HG02938 (cell line): Measurements from ENCODE around the gene ANO6.

ENCODE experiments used
- ATAC-seq: cut with Tn5 transposase; IDR thresholded peaks from one replicate; pipeline ENCODE4 v1.9.1; 2021; ENCODE audit warnings: mild to moderate bottlenecking, moderate library complexity; ENCODE audit not compliant: unreplicated experiment

Gene ANO6

DNA sequence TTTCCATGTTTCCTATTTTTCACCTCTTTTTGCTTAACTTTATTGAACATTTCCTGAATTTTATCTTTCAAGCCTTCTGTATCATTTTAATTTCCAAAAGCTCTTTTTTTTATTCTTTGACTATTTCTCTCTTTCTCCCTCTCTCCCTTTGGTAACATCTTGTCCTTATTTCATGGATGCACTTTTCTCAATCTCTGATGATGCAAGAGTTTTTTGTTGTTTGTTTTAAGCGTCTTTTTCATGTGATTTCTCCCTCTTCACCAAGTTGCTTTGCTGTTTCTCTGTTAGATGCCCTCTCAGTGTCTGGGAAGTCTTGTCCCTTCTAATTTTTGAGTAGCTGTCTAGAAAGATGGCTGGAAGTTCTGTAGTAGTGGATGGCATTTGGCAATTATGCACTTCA lies 62.6 kb downstream of the ANO6 start:
- no peak for ATAC-seq

DNA sequence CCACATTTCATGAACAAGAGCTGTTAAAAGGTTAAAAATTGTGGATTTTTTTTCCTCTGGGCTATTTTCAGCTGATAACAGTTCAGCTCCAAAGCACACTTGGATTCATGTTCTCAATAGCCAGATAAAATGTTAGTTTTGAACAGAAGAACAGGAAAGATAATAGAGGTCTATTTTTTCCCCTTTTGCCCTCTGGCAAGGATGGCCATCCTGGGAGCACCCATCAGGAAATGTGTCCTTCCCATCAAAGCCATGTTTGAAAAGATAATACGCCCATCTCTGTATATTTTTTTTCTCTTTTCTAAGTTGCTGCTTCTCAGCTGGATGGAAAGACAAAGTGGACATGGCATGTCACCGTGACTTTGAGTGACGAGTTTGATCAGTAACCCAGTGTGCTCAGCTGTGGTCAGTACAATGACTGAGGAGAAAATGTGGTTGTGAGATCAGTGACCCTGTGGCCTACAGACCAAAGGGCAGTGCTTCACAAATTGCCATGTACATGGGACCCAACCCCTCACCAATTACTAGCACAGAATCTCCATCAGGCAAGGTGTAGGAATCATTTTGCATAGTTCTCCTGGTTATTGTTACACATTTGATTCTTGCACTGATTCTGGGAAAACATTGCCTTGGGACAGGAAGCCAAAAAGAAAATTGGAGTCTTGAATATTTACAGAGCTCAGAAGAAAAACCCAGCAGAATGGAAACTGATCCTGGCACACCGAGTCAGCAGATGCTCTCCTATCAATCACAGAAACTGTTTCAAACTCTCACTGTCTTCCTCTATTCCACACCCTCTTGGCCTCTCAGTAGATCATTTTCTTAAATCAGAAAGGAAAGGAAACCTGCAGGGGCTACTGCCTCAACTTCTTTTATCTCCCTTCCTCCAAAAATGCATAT lies 64.3 kb downstream of the ANO6 start:
- no peak for ATAC-seq

DNA sequence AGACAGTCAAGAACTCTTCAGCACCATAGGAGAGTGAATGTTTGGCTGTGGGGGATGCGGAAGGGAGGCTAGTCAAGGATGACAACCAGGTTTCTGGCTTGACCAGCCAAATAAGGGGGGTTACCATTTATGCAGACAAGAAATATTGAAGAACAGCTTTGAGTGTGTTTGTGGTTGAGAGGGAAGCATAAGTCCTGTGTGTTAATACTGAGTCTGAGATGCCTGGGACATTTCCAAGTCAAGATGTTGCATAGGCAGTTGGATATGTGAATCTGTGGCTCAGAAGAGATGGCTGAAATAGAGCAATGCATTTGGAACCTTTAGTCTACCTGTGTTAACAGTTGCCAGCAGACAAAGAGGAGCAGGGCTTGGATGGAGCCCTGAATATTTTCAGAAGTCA lies 66.1 kb downstream of the ANO6 start:
- no peak for ATAC-seq

DNA sequence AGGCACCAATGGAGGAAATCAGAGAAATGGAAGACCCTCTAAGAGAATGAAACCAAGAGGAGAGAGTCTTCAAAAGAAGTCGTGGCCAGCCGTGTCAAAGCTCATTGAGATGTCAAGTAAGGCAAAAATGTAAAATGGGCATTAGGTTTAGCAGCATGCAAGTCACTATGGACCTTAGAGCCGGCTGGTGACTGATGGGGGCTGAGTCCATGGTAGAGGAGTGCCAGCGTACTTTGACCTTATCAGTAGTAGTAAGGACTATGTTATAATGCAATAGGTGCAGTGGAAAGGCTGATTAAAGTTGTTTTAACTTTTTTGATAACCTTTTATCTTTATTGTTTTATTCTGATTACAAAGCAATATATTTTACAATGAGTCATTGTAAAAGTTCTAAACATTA lies 66.5 kb downstream of the ANO6 start:
- ATAC-seq = no peak

DNA sequence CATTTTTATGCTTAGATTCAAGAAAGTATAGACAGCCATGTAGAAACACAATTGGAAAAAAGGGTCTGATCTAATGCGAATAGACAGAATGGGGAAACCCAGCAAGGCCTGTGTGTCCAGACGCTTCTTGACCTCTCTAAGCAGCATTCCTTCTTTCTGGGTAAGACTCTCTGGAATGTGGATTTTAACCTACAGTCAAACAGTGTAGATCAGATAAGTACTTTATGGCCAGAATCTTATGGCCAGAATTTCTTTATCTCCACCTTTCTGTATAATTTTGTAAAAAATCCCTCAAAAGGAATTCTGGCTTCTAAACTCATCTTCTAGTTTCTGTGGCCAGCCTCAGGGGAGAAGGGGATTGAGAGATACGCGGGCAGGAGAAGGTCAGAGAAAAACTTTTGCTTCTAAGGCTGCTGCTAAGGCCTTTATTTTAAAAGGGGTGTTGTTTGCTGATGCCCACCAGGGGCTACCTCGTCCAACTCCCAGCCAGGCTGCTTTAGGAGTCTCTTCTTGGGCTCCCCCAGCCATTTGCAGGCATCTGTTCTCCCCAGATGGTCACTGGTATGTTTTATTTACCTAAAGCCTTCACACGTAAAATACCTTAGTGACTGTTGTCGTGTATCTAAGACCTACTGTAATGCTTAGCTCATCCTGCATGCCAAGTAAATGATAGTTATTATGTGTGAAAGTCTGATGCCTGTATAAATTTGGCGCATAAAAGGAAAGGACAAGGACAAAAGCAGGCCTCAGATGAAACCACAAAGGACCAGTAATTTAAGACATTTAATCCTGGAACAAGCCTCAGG lies 68.4 kb downstream of the ANO6 start:
- ATAC-seq = no peak

DNA sequence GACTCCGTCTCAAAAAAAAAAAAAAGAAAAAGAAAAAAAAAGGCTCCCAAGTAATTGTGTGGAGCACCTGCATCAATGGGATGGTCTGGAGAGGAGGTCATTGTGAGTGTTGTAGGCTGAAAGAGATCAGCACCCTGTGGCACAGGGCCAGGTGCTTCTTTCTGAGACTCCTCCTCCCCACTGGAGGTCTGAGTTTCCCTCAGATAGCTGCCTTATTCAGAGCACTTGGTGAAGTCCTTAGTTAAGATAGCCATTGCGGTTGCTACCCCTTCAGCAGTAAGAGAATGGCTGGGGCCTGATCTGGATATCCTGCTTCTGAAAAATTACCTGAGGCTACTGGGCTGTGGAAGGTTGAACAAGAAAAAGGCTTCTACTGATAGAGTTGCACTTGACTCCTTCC lies 69.8 kb downstream of the ANO6 start:
- no peak for ATAC-seq

DNA sequence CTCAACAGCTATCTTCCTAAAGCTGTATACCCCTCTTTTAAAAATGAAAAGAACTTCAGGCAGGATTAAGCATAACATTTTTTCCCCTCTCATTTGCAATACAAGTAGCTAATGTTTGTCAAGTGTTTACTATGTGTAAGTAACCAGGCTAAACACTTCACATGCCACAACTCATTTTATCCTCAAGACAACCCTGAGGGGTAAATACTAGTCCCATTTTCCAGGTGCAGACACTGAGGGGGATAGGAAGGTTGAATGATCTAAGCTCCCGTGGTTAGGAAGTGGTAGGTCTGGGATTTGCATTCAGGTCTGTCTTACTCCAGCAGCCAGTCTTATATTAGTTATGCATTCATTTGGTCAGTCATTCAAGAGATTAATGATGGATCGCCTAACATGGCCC lies 70.7 kb downstream of the ANO6 start:
- no peak for ATAC-seq

DNA sequence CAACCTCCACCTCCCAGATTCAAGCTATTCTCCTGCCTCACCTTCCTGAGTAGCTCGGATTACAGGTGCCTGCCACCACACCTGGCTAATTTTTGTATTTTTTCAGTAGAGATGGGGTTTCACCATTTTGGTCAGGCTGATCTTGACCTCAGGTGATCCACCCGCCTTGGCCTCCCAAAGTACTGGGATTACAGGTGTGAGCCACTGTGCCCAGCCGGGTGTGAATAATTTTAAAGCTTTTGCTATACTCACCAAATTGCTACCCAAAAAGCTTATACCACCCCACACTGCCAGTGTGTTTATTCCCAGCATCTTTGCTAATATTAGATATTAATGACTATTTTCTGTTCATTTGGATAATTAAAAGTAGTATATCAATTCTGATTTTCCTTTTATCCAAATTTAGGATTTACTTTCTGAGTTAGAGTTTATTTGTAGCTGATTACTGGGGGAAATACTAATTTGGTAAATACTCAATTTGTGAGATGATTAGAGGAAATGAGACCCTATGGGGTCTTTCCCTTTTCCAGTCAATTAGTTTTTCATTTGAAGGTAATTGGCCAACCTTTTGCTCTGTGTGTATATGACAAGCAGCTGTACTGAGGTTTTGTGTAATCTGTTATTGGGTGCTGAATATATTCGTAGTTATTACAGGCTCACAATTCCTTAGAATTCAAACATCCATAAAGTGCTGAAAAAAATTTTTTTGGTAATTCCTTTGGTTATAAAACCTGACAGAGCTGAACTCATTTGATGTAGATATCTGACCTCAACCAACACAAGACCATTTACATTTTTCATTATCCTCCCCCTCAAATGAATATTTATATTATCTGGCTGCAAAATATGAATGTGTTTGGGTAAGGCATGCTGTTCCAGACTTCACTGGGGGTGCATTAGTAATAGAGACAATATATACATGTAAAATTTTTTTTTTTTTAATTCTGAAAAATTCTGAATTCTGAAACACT lies 73.6 kb downstream of the ANO6 start:
- no peak for ATAC-seq

DNA sequence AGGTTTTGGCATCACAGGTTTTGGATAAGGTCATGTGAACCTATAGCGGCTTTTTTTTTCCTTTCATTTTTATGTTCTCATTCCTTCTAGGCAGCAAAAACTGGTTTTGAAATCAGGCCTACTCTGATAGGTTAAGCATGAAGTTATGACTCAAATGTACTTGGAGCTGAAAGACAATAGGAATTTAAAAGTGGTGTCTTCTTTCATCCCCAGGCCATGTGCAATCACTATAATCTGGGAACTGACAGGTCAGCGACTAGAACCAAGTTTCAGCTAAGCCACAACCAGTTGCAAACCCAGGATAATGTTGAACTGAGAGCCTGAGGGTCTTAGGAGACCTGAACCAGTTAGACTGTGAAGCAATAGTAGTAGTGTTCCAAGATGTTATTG lies 74.3 kb downstream of the ANO6 start:
- no peak for ATAC-seq

DNA sequence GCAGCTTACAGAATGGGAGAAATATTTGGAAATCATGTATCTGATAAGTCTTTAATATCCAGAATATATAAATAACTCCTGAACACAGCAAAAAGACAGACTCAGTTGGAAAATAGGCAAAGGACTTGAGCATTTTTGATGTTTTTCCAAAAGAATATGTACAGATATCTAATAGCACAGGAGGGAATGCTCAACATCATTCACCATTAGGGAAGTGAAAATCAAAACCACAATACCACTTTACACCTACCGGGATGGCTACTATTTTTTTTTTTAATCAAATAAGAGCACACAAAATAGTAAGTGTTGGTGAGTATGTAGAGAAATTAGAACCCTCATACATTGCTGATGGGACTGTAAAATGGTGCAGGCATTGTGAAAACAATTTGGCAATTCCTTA lies 75.6 kb downstream of the ANO6 start:
- no peak for ATAC-seq

DNA sequence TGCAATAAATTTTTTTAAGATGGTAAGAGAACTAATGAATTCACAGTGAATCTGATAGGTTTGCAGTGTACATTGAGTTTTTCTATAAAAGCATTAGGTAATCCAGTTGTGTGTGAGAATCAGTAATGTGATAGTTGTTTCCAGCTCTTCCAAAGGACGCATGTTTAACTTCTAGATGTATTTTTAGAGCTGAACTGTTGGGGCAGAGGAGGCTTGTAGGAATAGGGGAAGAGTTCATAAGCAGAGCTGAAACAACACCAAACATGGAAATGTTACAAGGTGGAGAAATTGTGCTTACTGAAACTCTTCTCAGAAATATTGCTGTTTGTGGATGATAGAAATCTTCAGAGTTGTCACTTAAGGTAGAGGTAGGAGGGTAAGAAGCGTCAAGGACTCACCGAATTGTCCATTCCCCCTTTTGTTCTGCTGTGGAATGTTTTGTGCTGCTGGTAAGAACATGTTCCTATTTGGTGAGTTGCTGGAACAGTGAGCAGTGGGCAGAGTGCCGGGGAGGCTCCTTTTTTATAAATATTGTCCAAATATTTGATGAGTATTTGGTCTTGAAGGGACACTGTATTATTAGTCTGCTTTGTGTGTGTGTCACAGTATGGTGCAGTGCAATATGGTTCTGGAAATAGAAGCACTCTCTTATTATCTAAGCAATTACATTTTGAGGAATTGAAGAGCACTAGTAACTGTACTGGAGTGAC lies 76.7 kb downstream of the ANO6 start:
- ATAC-seq = no peak

DNA sequence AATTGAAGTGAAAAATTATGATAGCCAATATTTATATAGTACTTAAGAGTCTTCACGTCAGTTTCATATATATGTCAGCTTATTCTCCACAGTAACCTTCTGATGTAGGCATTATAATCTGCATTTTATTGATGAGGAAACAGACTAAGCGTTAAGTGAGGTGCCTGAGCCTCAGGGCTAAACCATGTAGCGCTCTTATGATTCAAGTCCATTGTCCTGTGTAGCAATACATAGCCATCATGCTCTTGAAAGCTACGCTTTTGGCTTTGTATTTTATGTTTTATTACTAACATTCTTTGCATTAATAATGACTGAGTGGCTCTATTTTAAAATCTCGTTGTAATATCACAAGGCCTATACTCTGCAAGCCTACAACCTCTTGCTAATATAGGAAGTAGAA lies 79.0 kb downstream of the ANO6 start:
- no peak for ATAC-seq

DNA sequence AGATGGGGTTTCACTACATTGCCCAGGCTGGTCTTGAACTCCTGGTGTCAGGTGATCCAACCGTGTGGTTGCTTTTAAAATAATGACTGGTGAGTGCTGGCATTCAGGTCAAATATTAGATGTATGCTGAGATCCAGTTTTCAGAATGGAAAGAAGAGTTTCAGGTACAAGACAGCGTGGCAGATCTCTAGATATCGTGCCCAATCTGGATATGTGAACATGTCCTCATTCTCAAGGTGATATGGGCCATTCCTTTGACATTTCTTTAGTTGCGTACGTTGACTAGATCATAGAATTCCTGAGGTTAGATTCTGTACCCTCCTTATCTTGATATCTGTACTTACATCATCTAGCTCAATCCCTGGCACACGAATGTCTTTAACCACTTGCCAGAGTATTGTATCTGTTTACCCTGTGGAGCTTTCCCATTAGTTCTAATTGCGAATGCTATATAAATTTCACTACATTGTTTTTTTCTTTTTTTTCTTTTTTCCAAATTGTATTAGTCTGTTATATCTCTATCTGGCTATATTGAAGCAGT lies 80.2 kb downstream of the ANO6 start:
- no peak for ATAC-seq

DNA sequence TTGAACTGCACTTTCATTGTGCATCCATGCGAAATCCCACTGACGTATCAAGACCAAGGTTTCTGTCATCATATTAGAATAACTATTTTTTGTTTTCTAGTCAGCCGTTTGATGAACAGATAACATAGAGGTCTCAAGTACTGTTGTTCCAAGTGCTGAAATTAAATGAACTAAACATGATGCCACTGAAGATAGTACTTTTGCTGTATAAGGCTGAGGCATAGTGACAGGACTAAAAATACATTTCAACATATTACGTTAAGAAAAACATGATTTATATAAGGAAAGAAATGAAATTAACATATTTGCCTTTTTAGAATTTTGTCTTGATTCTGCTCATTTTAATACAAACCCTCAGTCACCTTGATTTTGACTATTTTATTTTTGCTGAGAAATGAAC lies 82.2 kb downstream of the ANO6 start:
- no peak for ATAC-seq

DNA sequence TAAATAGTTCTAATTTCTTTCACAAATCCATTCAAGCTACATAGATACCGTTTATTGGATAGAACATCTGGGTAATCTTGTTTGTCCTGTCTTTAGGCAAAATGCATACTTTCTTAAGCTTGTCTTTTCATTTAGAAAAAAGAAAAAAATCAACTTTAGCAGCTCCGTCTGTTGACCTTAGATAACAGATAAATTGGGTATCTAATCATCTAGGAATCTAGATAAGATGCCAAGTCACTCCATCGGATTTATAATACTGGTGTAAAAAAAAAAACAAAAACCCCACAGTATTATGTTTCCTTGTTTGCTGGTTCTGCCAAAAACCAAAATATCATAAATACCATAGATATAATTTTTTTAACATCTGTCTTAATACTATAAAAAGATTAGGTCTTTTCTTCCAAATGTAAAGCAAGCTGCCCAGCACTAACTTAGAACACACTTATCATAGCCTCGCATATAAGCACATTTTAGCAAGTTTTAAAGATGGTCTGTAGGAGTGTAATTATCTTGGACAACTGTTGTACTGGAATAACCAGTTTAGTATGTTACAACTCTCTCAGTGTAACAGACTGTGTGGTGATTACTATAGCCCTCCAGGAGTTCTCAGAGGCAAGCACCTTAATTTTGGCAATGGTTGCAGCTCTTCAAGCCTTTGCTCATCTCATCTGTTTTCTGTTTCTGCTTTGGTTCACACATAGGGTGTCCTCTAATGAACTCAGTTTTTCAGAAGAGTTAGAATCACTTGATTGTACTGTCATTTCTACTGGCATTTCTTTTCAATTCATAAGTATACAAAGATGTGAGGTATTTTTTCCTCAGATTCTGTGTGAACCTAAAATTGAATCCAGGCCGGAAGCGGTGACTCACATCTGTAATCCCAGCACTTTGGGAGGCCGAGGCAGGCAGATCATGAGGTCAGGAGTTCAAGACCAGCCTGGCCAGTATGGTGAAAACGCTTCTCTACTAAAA lies 83.1 kb downstream of the ANO6 start:
- no peak for ATAC-seq

DNA sequence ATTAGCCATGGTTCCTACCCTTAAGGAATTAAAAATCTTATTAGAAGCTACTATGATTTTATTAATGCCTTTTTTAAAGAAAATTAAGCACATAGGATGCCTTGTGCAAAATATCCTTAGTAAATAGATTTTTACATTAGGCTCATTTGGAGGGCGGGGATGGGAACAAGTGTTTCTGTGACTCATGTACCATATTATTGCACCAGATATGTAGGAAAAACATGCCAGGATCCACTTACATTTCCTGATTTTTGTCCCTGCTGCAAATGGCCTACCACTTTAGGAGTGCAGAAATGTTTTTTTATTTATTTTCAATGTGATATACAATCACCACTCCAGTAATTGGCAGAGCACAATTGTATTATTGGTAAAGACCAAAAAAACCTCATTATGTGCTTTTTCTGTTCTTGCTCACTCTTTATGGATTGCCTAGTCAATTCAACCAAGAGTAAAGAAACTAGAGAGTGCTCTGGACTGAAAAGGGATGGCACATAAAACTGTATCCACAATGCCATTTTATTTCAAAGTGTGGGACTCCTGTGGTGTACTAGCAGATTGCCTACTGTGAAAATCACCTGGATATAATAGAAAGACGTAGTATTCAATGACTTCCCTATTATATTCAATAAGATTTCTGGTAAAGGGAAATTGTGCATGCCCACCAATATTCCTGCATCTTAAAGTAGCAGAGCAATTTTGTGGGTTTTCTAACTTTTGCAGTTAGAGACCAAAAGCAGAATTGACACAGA lies 86.9 kb downstream of the ANO6 start:
- ATAC-seq = no peak

DNA sequence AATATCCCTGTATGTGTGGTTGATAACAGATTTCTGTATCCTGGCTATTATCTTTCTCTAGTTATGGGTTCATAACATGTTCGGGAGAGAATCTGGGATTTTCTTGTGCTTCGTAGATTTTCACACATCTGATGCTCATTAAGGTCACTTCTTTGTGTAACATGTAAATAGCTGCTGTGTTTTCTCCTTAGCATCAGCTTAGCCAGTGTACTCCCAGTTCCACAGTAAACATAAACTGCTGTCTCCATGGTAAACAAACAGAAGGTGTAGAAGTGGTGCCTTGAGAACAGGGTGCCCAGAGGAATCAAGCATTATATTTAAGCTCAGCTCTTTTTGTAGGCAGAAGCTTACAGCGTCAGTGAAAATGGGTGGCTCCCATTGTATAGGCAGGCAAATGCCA lies 88.0 kb downstream of the ANO6 start:
- ATAC-seq = no peak

DNA sequence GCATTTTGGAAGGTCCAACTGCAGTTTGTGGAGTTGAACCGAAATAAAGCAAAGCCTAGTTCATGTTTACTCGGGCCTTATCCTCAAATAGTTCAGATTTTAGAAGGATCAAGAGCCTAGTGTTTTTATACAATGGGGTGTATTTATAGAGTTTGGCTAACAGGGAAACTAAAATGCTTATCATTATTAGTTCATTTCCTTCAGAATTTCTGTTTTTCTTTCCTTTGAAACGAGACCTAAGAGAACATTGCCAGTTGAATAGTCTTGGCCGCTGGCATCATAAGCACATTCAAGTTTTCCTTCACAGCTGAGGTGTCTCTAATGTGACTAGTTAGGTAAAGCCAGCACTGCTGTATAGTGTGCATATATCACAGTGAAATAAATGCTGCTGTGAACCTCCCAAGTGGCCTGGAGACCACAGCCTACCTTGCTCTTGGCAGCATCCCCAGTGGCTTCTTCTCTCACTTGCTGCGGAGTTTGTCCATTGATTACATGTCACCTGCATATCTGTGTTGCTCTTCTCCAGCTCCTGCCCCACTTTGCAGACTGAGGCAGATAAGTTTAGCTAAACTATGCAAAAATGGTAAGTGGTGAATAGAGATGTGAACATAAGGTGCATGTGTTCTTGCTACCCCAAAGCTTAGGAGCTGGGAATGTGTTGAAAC lies 88.8 kb downstream of the ANO6 start:
- no peak for ATAC-seq
